ENCODE data around the gene CEP126.

GRCh38 chr11:101880222-101880621 lies 34.6 kb upstream of the CEP126 start:
- TF ChIP-seq, protein P1, sequence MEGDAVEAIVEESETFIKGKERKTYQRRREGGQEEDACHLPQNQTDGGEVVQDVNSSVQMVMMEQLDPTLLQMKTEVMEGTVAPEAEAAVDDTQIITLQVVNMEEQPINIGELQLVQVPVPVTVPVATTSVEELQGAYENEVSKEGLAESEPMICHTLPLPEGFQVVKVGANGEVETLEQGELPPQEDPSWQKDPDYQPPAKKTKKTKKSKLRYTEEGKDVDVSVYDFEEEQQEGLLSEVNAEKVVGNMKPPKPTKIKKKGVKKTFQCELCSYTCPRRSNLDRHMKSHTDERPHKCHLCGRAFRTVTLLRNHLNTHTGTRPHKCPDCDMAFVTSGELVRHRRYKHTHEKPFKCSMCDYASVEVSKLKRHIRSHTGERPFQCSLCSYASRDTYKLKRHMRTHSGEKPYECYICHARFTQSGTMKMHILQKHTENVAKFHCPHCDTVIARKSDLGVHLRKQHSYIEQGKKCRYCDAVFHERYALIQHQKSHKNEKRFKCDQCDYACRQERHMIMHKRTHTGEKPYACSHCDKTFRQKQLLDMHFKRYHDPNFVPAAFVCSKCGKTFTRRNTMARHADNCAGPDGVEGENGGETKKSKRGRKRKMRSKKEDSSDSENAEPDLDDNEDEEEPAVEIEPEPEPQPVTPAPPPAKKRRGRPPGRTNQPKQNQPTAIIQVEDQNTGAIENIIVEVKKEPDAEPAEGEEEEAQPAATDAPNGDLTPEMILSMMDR (conservative IDR thresholded peaks at IDR 0.05 in 1 of 2, IDR thresholded peaks at IDR 0.05 in 1 of 2; ENCODE audit: low read depth in 1 of 2, low read length in 2 of 2): peak; percentile 27 to 63
- no peak for TF ChIP-seq EZH2 (IDR thresholded peaks at IDR 0.05; ENCODE audit: low read length, missing control alignments)
